ENCODE data around the gene SLC27A3. TPM values are rescaled to one million over a fixed set of nuclear protein-coding genes. Genes with fewer than 3 reads are reported as not detected.

The SLC27A3 gene
- total and polyA plus RNA-seq, 4 experiments from 2014 or later, result 7.9 to 20.5 (median 13.7) TPM

- Mint-ChIP-seq H3K4me1 (peaks cover 15 to 22% (median 16%) of the 10 kb centered on the region in 4 donors), H3K27ac (peak overlapping the region in 2 of 7 donors; percentile 37 to 53), H3K36me3 (peaks cover 9 to 15% of the 10 kb centered on the region in 2 donors), H3K27me3 (no peaks in the 10 kb centered on the region), H3K9me3 (no peaks in the 10 kb centered on the region), H3K4me3 (no peak overlapping the region)
- Histone ChIP-seq H3K36me3 (ENCODE audit: insufficient read depth, low read length) (no peaks in the 10 kb centered on the region), H3K27me3 (ENCODE audit: insufficient read depth, low read length) (no peaks in the 10 kb centered on the region), H3K4me3 (ENCODE audit: low read length in 2 of 2) (no peak overlapping the region), H3K27ac (ENCODE audit: low read depth, low read length) (no peak overlapping the region), H3K9me3 (ENCODE audit: control insufficient read depth in 1 of 2, low read length in 2 of 2) (no peaks in the 10 kb centered on the region), H3K4me1 (ENCODE audit: insufficient read depth, low read length) (peaks cover 12% of the 10 kb centered on the region)
- DNase-seq, result no peak
- ChIA-PET POLR2A (ENCODE audit: partially characterized antibody) (interaction anchor here (1.0 kb wide), 1 partner anchor 255 kb away, joined by 4 read pairs; no protein-coding TSS in a partner anchor), CTCF (ENCODE audit: partially characterized antibody) (interaction anchor here (0.6 to 1.4 kb wide), 4 partner anchors 14 to 225 kb away, joined by 3 to 4 read pairs (median 3); no protein-coding TSS in a partner anchor)
- intact Hi-C loops (cut with micrococcal nuclease), result no loop called here
These were observed 40.7 kb upstream of the SLC27A3 start for GRCh38 chr1:153734396-153735089.

GRCh38 chr1:153735090-153735420 is 40.2 kb upstream of the SLC27A3 start:
- no peak overlapping the region for H3K4me3 ChIP-seq (ENCODE audit: low read length in 2 of 2)
- H3K4me3 Mint-ChIP-seq, result no peak overlapping the region
- peaks cover 11 to 17% (median 12%) of the 10 kb centered on the region in 4 donors for H3K4me1 Mint-ChIP-seq
- H3K27ac ChIP-seq (ENCODE audit: low read depth, low read length), result no peak overlapping the region
- H3K27me3 ChIP-seq (ENCODE audit: insufficient read depth, low read length), result no peaks in the 10 kb centered on the region
- H3K4me1 ChIP-seq (ENCODE audit: insufficient read depth, low read length), result peaks cover 8% of the 10 kb centered on the region
- intact Hi-C loops (cut with micrococcal nuclease), result no loop called here
- no peak overlapping the region for H3K27ac Mint-ChIP-seq
- CTCF ChIA-PET (ENCODE audit: partially characterized antibody), result interaction anchor here (0.6 to 1.2 kb wide), 2 partner anchors 14 to 15 kb away, joined by 3 to 4 read pairs; no protein-coding TSS in a partner anchor
- H3K27me3 Mint-ChIP-seq, result no peaks in the 10 kb centered on the region
- no peaks in the 10 kb centered on the region for H3K9me3 ChIP-seq (ENCODE audit: control insufficient read depth in 1 of 2, low read length in 2 of 2)
- POLR2A ChIA-PET (ENCODE audit: partially characterized antibody), result no interaction called here
- no peaks in the 10 kb centered on the region for H3K36me3 ChIP-seq (ENCODE audit: insufficient read depth, low read length)
- H3K36me3 Mint-ChIP-seq, result peaks cover 9 to 15% of the 10 kb centered on the region in 2 donors
- DNase-seq, result no peak
- no peaks in the 10 kb centered on the region for H3K9me3 Mint-ChIP-seq

GRCh38 chr1:153741986-153742385 is 33.2 kb upstream of the SLC27A3 start:
- intact Hi-C loops (cut with micrococcal nuclease), result no loop called here
- Mint-ChIP-seq H3K9me3 (no peaks in the 10 kb centered on the region), H3K27me3 (no peaks in the 10 kb centered on the region), H3K4me1 (peaks cover 0 to 11% (median 5%) of the 10 kb centered on the region in 4 donors), H3K4me3 (no peak overlapping the region), H3K36me3 (peaks cover 44 to 56% of the 10 kb centered on the region in 2 donors), H3K27ac (peak overlapping the region in 5 of 7 donors; percentile 54 to 84 (median 62))
- ChIA-PET CTCF (ENCODE audit: partially characterized antibody) (interaction anchor here (1.2 kb wide), 1 partner anchor 64 kb away, joined by 3 read pairs; no protein-coding TSS in a partner anchor), POLR2A (ENCODE audit: partially characterized antibody) (no interaction called here)
- Histone ChIP-seq H3K27ac (ENCODE audit: low read depth, low read length) (no peak overlapping the region), H3K9me3 (ENCODE audit: control insufficient read depth in 1 of 2, low read length in 2 of 2) (no peaks in the 10 kb centered on the region), H3K4me3 (ENCODE audit: low read length in 2 of 2) (no peak overlapping the region), H3K36me3 (ENCODE audit: insufficient read depth, low read length) (peaks cover 43% of the 10 kb centered on the region), H3K4me1 (ENCODE audit: insufficient read depth, low read length) (no peaks in the 10 kb centered on the region), H3K27me3 (ENCODE audit: insufficient read depth, low read length) (no peaks in the 10 kb centered on the region)
- no peak for DNase-seq

- no peak overlapping the region for H3K27ac ChIP-seq (ENCODE audit: low read depth, low read length)
- no peaks in the 10 kb centered on the region for H3K9me3 ChIP-seq (ENCODE audit: control insufficient read depth in 1 of 2, low read length in 2 of 2)
- Mint-ChIP-seq H3K36me3 (peaks cover 46 to 62% of the 10 kb centered on the region in 2 donors), H3K4me3 (no peak overlapping the region), H3K4me1 (peaks cover 0 to 10% (median 5%) of the 10 kb centered on the region in 4 donors), H3K27me3 (no peaks in the 10 kb centered on the region), H3K9me3 (no peaks in the 10 kb centered on the region), H3K27ac (peak overlapping the region in 3 of 7 donors; percentile 8 to 61 (median 30))
- DNase-seq, result no peak
- H3K4me1 ChIP-seq (ENCODE audit: insufficient read depth, low read length), result no peaks in the 10 kb centered on the region
- H3K36me3 ChIP-seq (ENCODE audit: insufficient read depth, low read length), result peaks cover 49% of the 10 kb centered on the region
- H3K4me3 ChIP-seq (ENCODE audit: low read length in 2 of 2), result no peak overlapping the region
- intact Hi-C loops (cut with micrococcal nuclease), result no loop called here
- no peaks in the 10 kb centered on the region for H3K27me3 ChIP-seq (ENCODE audit: insufficient read depth, low read length)
- POLR2A ChIA-PET (ENCODE audit: partially characterized antibody), result interaction anchor here (0.6 to 0.8 kb wide), 2 partner anchors 11 to 14 kb away, joined by 3 read pairs; no protein-coding TSS in a partner anchor
- CTCF ChIA-PET (ENCODE audit: partially characterized antibody), result interaction anchor here (1.1 to 1.2 kb wide), 2 partner anchors 65 to 170 kb away, joined by 3 read pairs; no protein-coding TSS in a partner anchor
These were observed 32.6 kb upstream of the SLC27A3 start for GRCh38 chr1:153742411-153743142.

- intact Hi-C loops (cut with micrococcal nuclease), result no loop called here
These were observed 29.8 kb upstream of the SLC27A3 start for GRCh38 chr1:153745417-153745816.

GRCh38 chr1:153746174-153746573 is 29.0 kb upstream of the SLC27A3 start:
- Mint-ChIP-seq H3K9me3 (no peaks in the 10 kb centered on the region), H3K27me3 (no peaks in the 10 kb centered on the region), H3K4me3 (no peak overlapping the region), H3K27ac (no peak overlapping the region), H3K4me1 (peaks cover 0 to 14% (median 9%) of the 10 kb centered on the region in 4 donors), H3K36me3 (peaks cover 60 to 80% of the 10 kb centered on the region in 2 donors)
- no peak overlapping the region for H3K27ac ChIP-seq (ENCODE audit: low read depth, low read length)
- no peak for DNase-seq
- ChIA-PET CTCF (ENCODE audit: partially characterized antibody) (interaction anchor here (0.7 to 1.7 kb wide), 2 partner anchors 68 to 71 kb away, joined by 3 to 5 read pairs; partner anchors contain the start of gene NPR1), POLR2A (ENCODE audit: partially characterized antibody) (interaction anchor here (0.6 kb wide), 1 partner anchor 19 kb away, joined by 4 read pairs; no protein-coding TSS in a partner anchor)
- H3K9me3 ChIP-seq (ENCODE audit: control insufficient read depth in 1 of 2, low read length in 2 of 2), result no peaks in the 10 kb centered on the region
- no peaks in the 10 kb centered on the region for H3K27me3 ChIP-seq (ENCODE audit: insufficient read depth, low read length)
- H3K4me3 ChIP-seq (ENCODE audit: low read length in 2 of 2), result no peak overlapping the region
- H3K4me1 ChIP-seq (ENCODE audit: insufficient read depth, low read length), result no peaks in the 10 kb centered on the region
- intact Hi-C loops (cut with micrococcal nuclease), result no loop called here
- peaks cover 55% of the 10 kb centered on the region for H3K36me3 ChIP-seq (ENCODE audit: insufficient read depth, low read length)

More at GRCh38 chr1:153745417-153745816, 29.8 kb upstream of the SLC27A3 start:
- Histone ChIP-seq H3K27me3 (ENCODE audit: insufficient read depth, low read length) (no peaks in the 10 kb centered on the region), H3K27ac (ENCODE audit: low read depth, low read length) (no peak overlapping the region), H3K36me3 (ENCODE audit: insufficient read depth, low read length) (peaks cover 56% of the 10 kb centered on the region), H3K4me3 (ENCODE audit: low read length in 2 of 2) (no peak overlapping the region), H3K4me1 (ENCODE audit: insufficient read depth, low read length) (no peaks in the 10 kb centered on the region), H3K9me3 (ENCODE audit: control insufficient read depth in 1 of 2, low read length in 2 of 2) (no peaks in the 10 kb centered on the region)
- ChIA-PET CTCF (ENCODE audit: partially characterized antibody) (interaction anchor here (0.7 to 1.7 kb wide), 3 partner anchors 68 to 393 kb away, joined by 3 to 5 read pairs (median 3); partner anchors contain the start of gene NPR1), POLR2A (ENCODE audit: partially characterized antibody) (interaction anchor here (0.6 to 0.7 kb wide), 2 partner anchors 19 to 551 kb away, joined by 3 to 4 read pairs; no protein-coding TSS in a partner anchor)
- H3K27me3 Mint-ChIP-seq, result no peaks in the 10 kb centered on the region
- no peak overlapping the region for H3K4me3 Mint-ChIP-seq
- no peaks in the 10 kb centered on the region for H3K9me3 Mint-ChIP-seq
- no peak overlapping the region for H3K27ac Mint-ChIP-seq
- DNase-seq, result no peak
- H3K4me1 Mint-ChIP-seq, result peaks cover 0 to 12% (median 9%) of the 10 kb centered on the region in 4 donors
- H3K36me3 Mint-ChIP-seq, result peaks cover 60 to 78% of the 10 kb centered on the region in 2 donors
